Ascending aorta (tissue), 2 donors: Measurements from ENCODE around the gene ARID1B. TPM values are rescaled to one million over a fixed set of nuclear protein-coding genes. Genes with fewer than 3 reads are reported as not detected.

Experiments
- DNase-seq, 2 donors: peaks; one replicate each; pipeline ENCODE4 v3.0.0-alpha.2; 2019; ENCODE audit warnings: low spot score in 2 of 2
- H3K27ac ChIP-seq, 2 donors: fragments of 200-600 bp; sonication (generic); one replicate each; pipeline ENCODE4 v1.5.1; 2016 to 2017; ENCODE audit warnings: mild to moderate bottlenecking in 1 of 2
- H3K27me3 ChIP-seq: fragments of 200-600 bp; sonication (generic); one replicate; pipeline ENCODE4 v1.5.1; 2017
- H3K36me3 ChIP-seq, 2 donors: fragments of 200-600 bp; sonication (generic); one replicate each; pipeline ENCODE4 v1.5.1; 2016
- H3K4me1 ChIP-seq, 2 donors: fragments of 200-600 bp; sonication (generic); one replicate each; pipeline ENCODE4 v1.5.1; 2016 to 2017; ENCODE audit warnings: mild to moderate bottlenecking in 1 of 2
- H3K4me3 ChIP-seq, 2 donors: fragments of 200-600 bp; sonication (generic); one replicate each; pipeline ENCODE4 v1.5.1; 2016 to 2017; ENCODE audit warnings: mild to moderate bottlenecking in 1 of 2
- H3K9me3 ChIP-seq, 2 donors: fragments of 200-600 bp; sonication (generic); one replicate each; pipeline ENCODE4 v1.5.1; 2016
- CTCF ChIP-seq, 3 experiments: fragments of 200-600 bp in 2 of 3; fragments of 450-650 bp in 1 of 3; sonication (generic) in 2 of 3; IDR thresholded peaks; one replicate each; pipeline ENCODE4 v1.5.1; 2016 to 2019; ENCODE audit warnings: antibody characterized with exemption in 3 of 3, mild to moderate bottlenecking in 1 of 3, moderate library complexity in 1 of 3
- intact Hi-C: fragments of 100-400 bp; cut with DNase I; formaldehyde crosslinking; loops from one replicate; pipeline ENCODE4 v1.15.1; 2023
- total RNA-seq: library from RNA; depleted of rRNA; stranded (reverse); fragments of >200 nt; gene quantifications from one replicate; pipeline ENCODE4 v1.1.0, GENCODE V29; 2016

The ARID1B gene
- total RNA-seq, 1 donor from 2014 or later = 97.9 TPM

- H3K4me1 ChIP-seq = no peaks in the 10 kb centered on the region
- H3K27me3 ChIP-seq = no peaks in the 10 kb centered on the region
- intact Hi-C loops = loop anchor here (10.0 kb wide), 1 partner anchor 449 kb away; no protein-coding TSS in a partner anchor
- H3K4me3 ChIP-seq = no peak overlapping the region
- H3K27ac ChIP-seq = no peak overlapping the region
- no peak for DNase-seq
- H3K36me3 ChIP-seq = no peaks in the 10 kb centered on the region
- no peak for TF ChIP-seq CTCF (IDR thresholded peaks at IDR 0.05)
- H3K9me3 ChIP-seq = no peaks in the 10 kb centered on the region
Observed at GRCh38 chr6:157013649-157014304, 236.6 kb downstream of the ARID1B start.

- H3K36me3 ChIP-seq = no peaks in the 10 kb centered on the region
- intact Hi-C loops = loop anchor here (10.0 kb wide), 1 partner anchor 450 kb away; no protein-coding TSS in a partner anchor
Observed at GRCh38 chr6:157014871-157015270, 237.7 kb downstream of the ARID1B start.

GRCh38 chr6:157017022-157017421, 239.8 kb downstream of the ARID1B start:
- Histone ChIP-seq H3K27ac (no peak overlapping the region), H3K9me3 (no peaks in the 10 kb centered on the region), H3K36me3 (no peaks in the 10 kb centered on the region), H3K27me3 (no peaks in the 10 kb centered on the region), H3K4me3 (no peak overlapping the region), H3K4me1 (peaks cover 0 to 8% of the 10 kb centered on the region in 2 donors)
- DNase-seq = no peak
- intact Hi-C loops = loop anchor here (10.0 kb wide), 1 partner anchor 452 kb away; no protein-coding TSS in a partner anchor
- TF ChIP-seq CTCF (IDR thresholded peaks at IDR 0.05) = no peak

More at GRCh38 chr6:157014871-157015270, 237.7 kb downstream of the ARID1B start:
- no peak for DNase-seq
- Histone ChIP-seq H3K9me3 (no peaks in the 10 kb centered on the region), H3K27ac (no peak overlapping the region), H3K4me3 (no peak overlapping the region), H3K4me1 (peaks cover 0 to 3% of the 10 kb centered on the region in 2 donors), H3K27me3 (no peaks in the 10 kb centered on the region)
- no peak for TF ChIP-seq CTCF (IDR thresholded peaks at IDR 0.05)

- Histone ChIP-seq H3K4me3 (no peak overlapping the region), H3K27ac (no peak overlapping the region), H3K9me3 (no peaks in the 10 kb centered on the region), H3K4me1 (peaks cover 0 to 8% of the 10 kb centered on the region in 2 donors), H3K27me3 (no peaks in the 10 kb centered on the region), H3K36me3 (no peaks in the 10 kb centered on the region)
- TF ChIP-seq CTCF (IDR thresholded peaks at IDR 0.05) = no peak
- no peak for DNase-seq
- intact Hi-C loops = loop anchor here (10.0 kb wide), 1 partner anchor 453 kb away; no protein-coding TSS in a partner anchor
Observed at GRCh38 chr6:157017861-157018260, 240.7 kb downstream of the ARID1B start.

GRCh38 chr6:157019115-157019641, 242.0 kb downstream of the ARID1B start:
- Histone ChIP-seq H3K36me3 (no peaks in the 10 kb centered on the region), H3K4me1 (peaks cover 0 to 13% of the 10 kb centered on the region in 2 donors), H3K27me3 (no peaks in the 10 kb centered on the region), H3K27ac (peak overlapping the region; percentile 99), H3K9me3 (no peaks in the 10 kb centered on the region), H3K4me3 (no peak overlapping the region)
- no peak for TF ChIP-seq CTCF (IDR thresholded peaks at IDR 0.05)
- DNase-seq = no peak
- intact Hi-C loops = loop anchor here (10.0 kb wide), 1 partner anchor 454 kb away; no protein-coding TSS in a partner anchor
